Activated T-helper 1 cell treated with anti-CD3 and anti-CD28 coated beads, Interleukin-12 subunit alpha, Interleukin-12 subunit beta, Interleukin-2, Interleukin-4 antibody, amounts not matched to agents 30 ng/mL and 10 ng/mL and 1 ng/mL, durations not matched to agents 14 hours and 24 hours and 36 hours (primary cell): ENCODE measurements around the gene GHDC. TPM values are rescaled to one million over a fixed set of nuclear protein-coding genes. Genes with fewer than 3 reads are reported as not detected.
"Not testable (repeated sequence)": the region's sequence is repeated elsewhere in the genome, so short reads cannot be mapped to it uniquely, and the experiment has no call there.

ENCODE experiments used
- DNase-seq: peaks from one replicate; pipeline ENCODE4 v3.0.0; 2021; ENCODE audit warnings: low spot score
- H3K27ac Mint-ChIP-seq: one replicate; pipeline ENCODE4 v1.8.0; 2021; ENCODE audit warnings: mild to moderate bottlenecking, mixed read lengths
- H3K27me3 Mint-ChIP-seq: one replicate; pipeline ENCODE4 v1.8.0; 2022; ENCODE audit warnings: mild to moderate bottlenecking, moderate library complexity, mixed read lengths; ENCODE audit not compliant: insufficient read depth
- H3K36me3 Mint-ChIP-seq: one replicate; pipeline ENCODE4 v1.8.0; 2021; ENCODE audit warnings: low read depth, mixed read lengths
- H3K4me1 Mint-ChIP-seq: one replicate; pipeline ENCODE4 v1.8.0; 2021; ENCODE audit warnings: low read depth, mixed read lengths
- H3K4me3 Mint-ChIP-seq: one replicate; pipeline ENCODE4 v1.8.0; 2021; ENCODE audit warnings: mild to moderate bottlenecking, moderate library complexity, mixed read lengths
- H3K9me3 Mint-ChIP-seq: one replicate; pipeline ENCODE4 v1.8.0; 2021; ENCODE audit warnings: mixed read lengths
- intact Hi-C: fragments of 100-400 bp; cut with micrococcal nuclease; formaldehyde crosslinking; loops from one replicate; pipeline ENCODE4 v1.15.1; 2024
- total RNA-seq: library from RNA; stranded (reverse); gene quantifications from 2 replicates; pipeline ENCODE4 v1.2.3, GENCODE V29; 2022

GHDC gene
- total RNA-seq, 1 donor from 2014 or later = 15.5 TPM

- intact Hi-C loops = no loop called here
These were observed 5.2 kb upstream of the GHDC start for GRCh38 chr17:42199416-42200011.

GRCh38 chr17:42198897-42199296 is 4.6 kb upstream of the GHDC start:
- no peaks in the 10 kb centered on the region for H3K27me3 Mint-ChIP-seq
- H3K4me3 Mint-ChIP-seq = no peak overlapping the region
- H3K4me1 Mint-ChIP-seq = peaks cover 8% of the 10 kb centered on the region
- intact Hi-C loops = no loop called here
- H3K36me3 Mint-ChIP-seq = peaks cover 35% of the 10 kb centered on the region
- peak overlapping the region; percentile 58 for H3K27ac Mint-ChIP-seq
- H3K9me3 Mint-ChIP-seq = no peaks in the 10 kb centered on the region
- no peak for DNase-seq

More at GRCh38 chr17:42199416-42200011, 5.2 kb upstream of the GHDC start:
- H3K4me3 Mint-ChIP-seq = no peak overlapping the region
- H3K4me1 Mint-ChIP-seq = peaks cover 2% of the 10 kb centered on the region
- no peaks in the 10 kb centered on the region for H3K9me3 Mint-ChIP-seq
- no peaks in the 10 kb centered on the region for H3K27me3 Mint-ChIP-seq
- no peak for DNase-seq
- H3K27ac Mint-ChIP-seq = no peak overlapping the region
- H3K36me3 Mint-ChIP-seq = peaks cover 40% of the 10 kb centered on the region

GRCh38 chr17:42197564-42198156 is 3.4 kb upstream of the GHDC start:
- no peak for DNase-seq
- intact Hi-C loops = no loop called here
- Mint-ChIP-seq H3K4me3 (no peak overlapping the region), H3K9me3 (no peaks in the 10 kb centered on the region), H3K36me3 (peaks cover 27% of the 10 kb centered on the region), H3K27me3 (no peaks in the 10 kb centered on the region), H3K27ac (no peak overlapping the region), H3K4me1 (peaks cover 15% of the 10 kb centered on the region)

GRCh38 chr17:42193216-42193968 is 902 bp downstream of the GHDC start:
- no peak for DNase-seq
- H3K4me3 Mint-ChIP-seq = peak overlapping the region; percentile 96
- H3K4me1 Mint-ChIP-seq = peaks cover 21% of the 10 kb centered on the region
- peak overlapping the region; percentile 95 for H3K27ac Mint-ChIP-seq
- no peaks in the 10 kb centered on the region for H3K27me3 Mint-ChIP-seq
- H3K9me3 Mint-ChIP-seq = no peaks in the 10 kb centered on the region
- peaks cover 2% of the 10 kb centered on the region for H3K36me3 Mint-ChIP-seq
- intact Hi-C loops = loop anchor here (5.0 kb wide), 1 partner anchor 829 kb away; the partner anchor contains the start of gene VAT1

- H3K9me3 Mint-ChIP-seq = no peaks in the 10 kb centered on the region
- peak overlapping the region; percentile 96 for H3K4me3 Mint-ChIP-seq
- DNase-seq = no peak
- no peaks in the 10 kb centered on the region for H3K27me3 Mint-ChIP-seq
- peaks cover 2% of the 10 kb centered on the region for H3K36me3 Mint-ChIP-seq
- H3K27ac Mint-ChIP-seq = no peak overlapping the region
- peaks cover 21% of the 10 kb centered on the region for H3K4me1 Mint-ChIP-seq
- intact Hi-C loops = loop anchor here (5.0 kb wide), 1 partner anchor 830 kb away; the partner anchor contains the start of gene VAT1
These were observed 1.8 kb downstream of the GHDC start for GRCh38 chr17:42192189-42193126.

- Mint-ChIP-seq H3K36me3 (peaks cover 3% of the 10 kb centered on the region), H3K9me3 (no peaks in the 10 kb centered on the region), H3K27me3 (no peaks in the 10 kb centered on the region), H3K4me3 (no peak overlapping the region), H3K27ac (no peak overlapping the region), H3K4me1 (peaks cover 21% of the 10 kb centered on the region)
- DNase-seq = no peak
- intact Hi-C loops = loop anchor here (5.0 kb wide), 1 partner anchor 831 kb away; the partner anchor contains the start of gene VAT1
These were observed 3.1 kb downstream of the GHDC start for GRCh38 chr17:42191275-42191608.

- Mint-ChIP-seq H3K27ac (no peak overlapping the region), H3K9me3 (no peaks in the 10 kb centered on the region), H3K4me3 (no peak overlapping the region), H3K27me3 (no peaks in the 10 kb centered on the region), H3K36me3 (peaks cover 3% of the 10 kb centered on the region), H3K4me1 (peaks cover 21% of the 10 kb centered on the region)
- intact Hi-C loops = loop anchor here (5.0 kb wide), 1 partner anchor 832 kb away; the partner anchor contains the start of gene VAT1
- no peak for DNase-seq
These were observed 3.6 kb downstream of the GHDC start for GRCh38 chr17:42190491-42191274.

GRCh38 chr17:42189651-42189965 is 4.7 kb downstream of the GHDC start:
- no peak for DNase-seq
- H3K27me3 Mint-ChIP-seq = no peaks in the 10 kb centered on the region
- H3K36me3 Mint-ChIP-seq = peaks cover 3% of the 10 kb centered on the region
- peaks cover 26% of the 10 kb centered on the region for H3K4me1 Mint-ChIP-seq
- H3K27ac Mint-ChIP-seq = no peak overlapping the region
- H3K9me3 Mint-ChIP-seq = no peaks in the 10 kb centered on the region
- no peak overlapping the region for H3K4me3 Mint-ChIP-seq
- intact Hi-C loops = no loop called here

- no peaks in the 10 kb centered on the region for H3K9me3 Mint-ChIP-seq
- no peak for DNase-seq
- no peak overlapping the region for H3K4me3 Mint-ChIP-seq
- H3K27ac Mint-ChIP-seq = no peak overlapping the region
- H3K4me1 Mint-ChIP-seq = peaks cover 23% of the 10 kb centered on the region
- intact Hi-C loops = no loop called here
- no peaks in the 10 kb centered on the region for H3K27me3 Mint-ChIP-seq
- H3K36me3 Mint-ChIP-seq = peaks cover 3% of the 10 kb centered on the region
These were observed 5.3 kb downstream of the GHDC start for GRCh38 chr17:42188749-42189650.

GRCh38 chr17:42187833-42188232 is 6.5 kb downstream of the GHDC start:
- H3K9me3 Mint-ChIP-seq = no peaks in the 10 kb centered on the region
- DNase-seq = no peak
- no peak overlapping the region for H3K27ac Mint-ChIP-seq
- peaks cover 3% of the 10 kb centered on the region for H3K27me3 Mint-ChIP-seq
- intact Hi-C loops = no loop called here
- no peak overlapping the region for H3K4me3 Mint-ChIP-seq
- peaks cover 25% of the 10 kb centered on the region for H3K4me1 Mint-ChIP-seq
- peaks cover 4% of the 10 kb centered on the region for H3K36me3 Mint-ChIP-seq

GRCh38 chr17:42186191-42186590 is 8.1 kb downstream of the GHDC start:
- intact Hi-C loops, H3K4me3 Mint-ChIP-seq, H3K36me3 Mint-ChIP-seq, H3K27me3 Mint-ChIP-seq, H3K9me3 Mint-ChIP-seq, H3K27ac Mint-ChIP-seq, DNase-seq: not testable (repeated sequence)
- peaks cover 35% of the 10 kb centered on the region for H3K4me1 Mint-ChIP-seq
